Measurements from ENCODE around the gene SIAH3. TPM values are rescaled to one million over a fixed set of nuclear protein-coding genes. Genes with fewer than 3 reads are reported as not detected.
"Not testable (repeated sequence)": the region's sequence is repeated elsewhere in the genome, so short reads cannot be mapped to it uniquely, and the experiment has no call there.

Gene SIAH3
- polyA plus RNA-seq, 1 donor: 0.15 TPM

DNA sequence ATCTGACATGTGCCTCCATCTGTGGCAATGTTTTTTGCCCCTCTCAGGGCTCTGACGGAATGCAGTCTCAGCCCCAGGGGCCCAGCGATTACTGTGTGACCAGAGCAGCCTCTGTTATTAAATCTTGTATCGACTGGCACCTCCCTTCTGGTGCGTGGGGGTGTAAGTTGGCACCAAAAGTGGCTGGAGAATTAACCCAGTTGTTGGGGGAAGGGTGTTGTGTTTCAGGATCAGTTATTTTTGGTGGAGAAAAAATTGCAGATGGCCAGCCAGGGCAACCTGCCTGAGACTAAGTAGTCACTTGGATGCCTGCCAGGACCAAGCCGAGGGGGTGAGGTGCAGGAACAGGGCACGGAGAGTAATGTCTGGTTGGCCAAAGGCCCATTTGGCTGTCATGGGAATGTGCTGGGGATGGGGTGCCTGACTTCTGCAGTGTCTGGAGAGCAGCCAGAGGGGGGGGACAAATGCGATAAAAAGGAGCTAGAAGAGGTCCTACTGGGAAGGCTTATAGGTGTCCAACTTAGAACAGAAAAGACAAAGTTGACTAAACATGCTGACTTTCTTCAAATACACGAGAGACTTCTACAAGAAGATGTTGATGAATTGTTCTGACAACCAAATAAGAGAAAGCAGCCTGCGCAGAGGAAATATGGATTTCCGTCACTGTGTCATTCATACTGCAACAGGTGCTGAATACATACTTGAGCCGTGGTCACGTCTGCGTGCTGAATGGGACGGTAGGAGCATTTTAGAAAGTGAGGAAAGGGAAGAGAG, 69.8 kb downstream of the SIAH3 start:
- peak; percentile 23 for DNase-seq

DNA sequence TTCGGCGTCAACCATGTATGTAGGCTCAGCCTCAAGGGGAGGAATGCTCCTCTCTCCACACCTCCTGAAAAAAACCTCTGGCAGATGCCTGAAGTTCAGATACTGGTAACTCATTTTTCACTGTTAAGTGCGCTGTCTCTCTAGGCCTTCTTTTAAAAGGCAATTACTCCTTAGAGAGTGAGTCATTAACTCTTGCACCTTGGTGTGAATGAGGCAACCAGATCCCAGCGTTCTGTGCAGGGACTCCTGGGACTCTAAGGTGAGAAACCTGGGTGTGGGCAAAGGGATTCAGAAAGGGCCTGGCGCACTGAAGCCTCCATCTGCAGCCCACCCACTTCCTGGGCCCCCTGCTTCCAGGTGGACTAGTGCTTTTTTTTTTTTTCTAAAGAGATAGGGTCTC, 71.7 kb downstream of the SIAH3 start:
- DNase-seq: no peak

DNA sequence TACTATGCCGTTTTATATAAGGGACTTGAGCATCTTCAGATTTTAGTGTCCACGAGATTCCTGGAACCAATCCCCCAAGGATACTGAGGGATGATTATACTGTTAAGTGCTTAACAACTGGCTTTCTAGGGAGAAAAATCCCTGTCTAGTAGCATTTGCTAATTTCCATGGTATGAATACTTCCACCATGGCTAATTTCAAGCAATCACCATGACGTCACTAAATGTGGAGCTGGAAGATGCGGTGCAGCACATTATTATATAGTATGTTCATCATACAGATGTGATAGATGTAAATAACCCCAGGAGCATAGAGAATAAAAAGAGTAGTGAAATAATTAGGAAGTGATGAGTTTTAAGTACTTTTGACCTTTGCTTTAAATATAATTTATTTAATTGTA, 72.7 kb downstream of the SIAH3 start:
- no peak for DNase-seq

DNA sequence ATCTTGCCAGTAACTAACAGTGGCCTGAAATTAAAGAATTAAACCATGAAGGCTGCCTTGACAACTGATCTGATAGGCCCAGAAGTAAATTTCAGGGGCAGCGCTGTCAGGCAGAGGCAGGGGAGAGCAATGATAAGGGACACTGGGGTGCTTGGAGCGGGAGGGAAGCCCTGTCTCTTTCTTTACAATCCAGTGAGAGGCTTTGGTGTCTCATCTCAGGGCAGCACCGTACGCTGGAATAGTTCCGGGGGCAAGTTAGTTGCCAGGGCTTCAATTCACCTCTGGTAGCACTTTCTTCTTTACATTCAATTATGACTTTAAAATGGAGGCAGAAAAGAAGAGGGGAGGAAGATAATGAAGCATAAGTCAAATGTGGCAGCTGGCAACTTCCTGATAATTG, 74.8 kb downstream of the SIAH3 start:
- no peak for DNase-seq

DNA sequence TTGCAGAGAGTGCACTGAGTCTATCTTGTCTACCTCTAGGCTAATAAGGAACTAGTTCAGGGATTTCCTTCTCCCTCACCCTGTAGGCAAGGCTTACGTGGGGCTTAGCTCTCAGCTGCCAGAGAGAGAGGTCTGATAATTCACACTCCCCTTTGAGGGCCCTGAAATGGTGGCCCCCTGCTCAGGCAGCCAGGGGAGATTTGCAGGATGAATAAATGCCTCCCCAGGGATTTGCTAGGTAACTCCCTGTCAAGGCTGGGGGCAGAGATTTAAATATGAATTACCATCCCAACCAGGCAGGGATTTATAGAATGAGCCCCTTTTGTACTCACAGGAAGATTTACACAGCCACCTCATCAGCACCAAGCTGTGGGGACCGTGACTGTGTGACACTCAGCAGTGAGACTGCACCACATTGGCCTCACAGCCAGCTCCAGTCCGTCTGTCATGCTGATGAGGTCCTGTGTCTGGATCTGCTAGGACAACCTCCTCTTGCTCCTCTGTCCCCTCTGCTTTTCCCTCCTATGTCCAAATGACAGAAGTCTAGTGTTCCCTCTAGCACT, 76.1 kb downstream of the SIAH3 start:
- no peak for DNase-seq

DNA sequence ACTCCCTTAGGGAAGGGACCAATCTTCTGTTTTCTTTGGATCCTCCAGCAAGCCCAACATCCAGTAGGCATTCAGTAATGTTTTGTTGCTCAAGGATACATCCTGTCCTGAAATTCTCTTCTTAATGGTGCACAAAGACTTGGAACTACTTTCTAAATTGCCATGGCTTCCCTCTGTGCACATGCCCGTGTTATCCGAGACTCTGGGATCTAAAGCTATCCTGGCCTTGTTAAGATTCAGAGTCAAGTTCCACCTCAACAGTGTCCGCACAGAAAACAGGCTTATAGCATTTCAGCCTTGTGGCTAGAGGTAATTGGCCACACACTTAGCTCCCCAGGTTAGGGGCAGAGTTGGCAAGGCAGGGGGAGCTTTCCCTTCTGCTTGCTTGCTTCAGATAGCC, 77.6 kb downstream of the SIAH3 start:
- DNase-seq: no peak

DNA sequence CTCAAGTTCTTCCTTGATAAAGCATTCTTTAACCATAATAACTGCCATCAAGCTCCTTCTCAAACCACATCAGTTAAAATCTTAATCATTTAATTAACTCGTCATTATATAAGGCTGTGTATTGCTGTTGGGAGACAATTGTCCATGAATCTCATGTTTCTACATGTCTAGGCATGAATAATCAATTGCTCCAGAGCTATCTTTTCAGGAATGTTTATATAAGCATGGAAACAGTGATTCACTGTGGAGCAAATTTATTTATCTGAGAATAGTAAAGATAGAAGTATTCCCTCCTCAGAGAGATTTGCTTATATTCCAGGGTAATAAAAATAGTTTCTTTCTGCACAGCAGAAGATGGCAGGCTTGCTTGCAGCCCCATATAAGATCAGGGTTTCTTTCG, 78.3 kb downstream of the SIAH3 start:
- DNase-seq: no peak

DNA sequence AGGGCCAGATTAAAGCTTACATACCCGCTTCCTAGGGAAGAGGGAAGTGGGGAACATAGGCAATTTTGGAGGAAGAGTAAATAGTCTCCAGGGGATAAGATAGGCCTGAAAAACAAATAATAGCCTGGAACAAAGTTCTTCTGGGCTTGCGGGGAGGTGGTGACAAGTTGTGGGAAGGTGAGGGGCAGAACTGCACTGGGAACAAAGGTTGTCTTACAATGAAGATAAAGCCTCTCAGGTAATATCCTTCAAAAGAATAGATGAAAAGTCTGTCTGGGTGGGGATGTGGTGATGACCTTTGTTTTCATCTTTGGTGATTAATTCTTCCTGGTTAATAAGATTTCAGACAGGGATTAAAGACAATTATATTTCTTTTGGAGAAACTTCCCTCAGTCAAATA, 80.7 kb downstream of the SIAH3 start:
- no peak for DNase-seq

DNA sequence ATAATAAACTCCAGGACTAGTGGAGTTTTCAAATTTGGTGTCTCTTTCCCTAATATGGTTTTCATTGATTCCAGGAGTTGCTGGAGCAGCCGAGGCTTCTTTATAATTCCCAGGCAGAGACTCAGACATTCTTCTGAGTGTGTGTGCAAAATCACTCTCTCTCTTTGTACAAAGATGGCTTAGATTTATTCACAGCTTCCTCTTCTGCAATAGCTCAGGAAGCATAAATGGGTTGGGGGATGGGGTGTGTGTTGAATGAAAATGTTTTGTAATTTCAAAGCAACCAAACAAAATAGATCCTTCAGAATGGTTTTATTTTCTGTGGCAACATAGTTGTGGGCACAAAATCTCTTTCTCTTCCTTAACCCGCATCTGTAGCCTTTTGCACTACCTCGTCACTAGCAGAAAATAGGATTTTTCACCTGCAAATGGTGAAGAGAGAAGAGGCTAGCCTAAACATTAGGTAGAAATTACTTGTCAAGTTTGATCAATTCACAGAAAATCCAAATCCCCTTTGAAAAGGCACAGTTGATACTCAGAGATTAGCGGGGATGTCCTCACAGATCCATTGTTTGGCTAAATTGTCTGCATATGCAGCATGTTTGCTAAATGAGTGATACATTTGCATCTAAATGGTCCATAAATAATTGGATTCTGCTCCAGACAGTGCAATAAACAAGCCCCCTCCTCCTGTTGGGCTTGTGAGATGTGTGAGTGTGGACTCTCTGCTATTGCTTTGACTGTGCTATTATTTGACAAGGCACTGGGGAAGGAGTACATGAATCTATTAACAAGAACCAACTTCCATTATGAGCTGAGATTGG, 82.7 kb downstream of the SIAH3 start:
- no peak for DNase-seq

DNA sequence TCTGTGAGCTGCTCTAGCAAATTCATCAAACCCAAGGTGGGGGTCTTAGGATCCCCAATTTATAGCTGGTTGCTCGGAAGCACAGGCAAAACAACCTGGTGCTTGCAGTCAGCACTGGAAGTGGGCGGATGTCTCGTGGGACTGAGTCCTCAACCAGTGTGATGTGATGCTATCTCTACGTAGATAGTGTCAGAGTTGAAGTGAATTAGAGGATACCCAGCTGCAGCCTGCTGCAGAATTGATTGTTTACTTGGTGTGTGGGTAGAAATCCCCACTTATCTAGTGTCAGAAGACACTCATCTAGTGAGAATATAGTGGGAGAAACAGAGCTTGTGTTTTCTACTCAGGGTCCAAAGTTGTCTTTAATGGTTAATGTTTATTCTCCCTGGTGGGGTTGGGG, 86.1 kb downstream of the SIAH3 start:
- no peak for DNase-seq

DNA sequence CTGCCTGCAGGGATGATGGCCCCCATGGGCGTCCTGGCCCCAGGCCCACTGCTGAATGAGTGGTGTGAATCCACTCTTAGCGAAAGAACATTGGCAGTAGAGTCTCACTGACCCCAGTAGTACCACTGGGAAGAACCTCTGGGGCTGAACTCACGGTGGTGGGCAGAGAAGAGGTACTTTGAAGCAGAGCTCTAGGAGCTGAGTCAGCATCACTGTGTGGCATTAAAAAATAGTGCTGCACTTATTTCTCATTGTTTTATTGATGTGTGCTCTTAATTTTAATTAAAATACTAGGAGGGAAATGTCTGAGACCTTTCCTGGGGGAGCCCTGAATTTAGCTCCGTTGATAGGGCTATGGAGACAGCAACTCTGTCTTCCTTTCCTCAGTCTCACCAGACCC, 88.1 kb downstream of the SIAH3 start:
- no peak for DNase-seq

DNA sequence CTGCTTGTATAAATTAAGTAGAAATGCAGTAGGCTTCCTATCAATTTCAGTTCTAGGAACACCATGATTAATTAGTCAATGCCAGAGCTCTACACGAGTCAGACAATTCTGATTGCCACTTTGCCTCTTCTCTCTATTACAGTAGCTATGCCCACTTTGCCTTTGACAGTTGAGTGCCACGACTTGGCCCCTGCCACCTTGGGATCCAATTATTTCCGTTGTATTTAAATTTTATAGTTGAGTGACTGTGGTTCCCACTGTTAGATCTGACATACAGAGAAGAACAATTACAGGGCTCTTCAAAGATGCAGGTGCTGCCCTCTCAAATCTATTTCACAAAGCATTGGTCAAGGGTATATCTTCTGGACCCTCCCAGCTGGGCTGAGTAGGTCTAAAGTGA, 94.0 kb downstream of the SIAH3 start:
- not testable (repeated sequence) for DNase-seq

DNA sequence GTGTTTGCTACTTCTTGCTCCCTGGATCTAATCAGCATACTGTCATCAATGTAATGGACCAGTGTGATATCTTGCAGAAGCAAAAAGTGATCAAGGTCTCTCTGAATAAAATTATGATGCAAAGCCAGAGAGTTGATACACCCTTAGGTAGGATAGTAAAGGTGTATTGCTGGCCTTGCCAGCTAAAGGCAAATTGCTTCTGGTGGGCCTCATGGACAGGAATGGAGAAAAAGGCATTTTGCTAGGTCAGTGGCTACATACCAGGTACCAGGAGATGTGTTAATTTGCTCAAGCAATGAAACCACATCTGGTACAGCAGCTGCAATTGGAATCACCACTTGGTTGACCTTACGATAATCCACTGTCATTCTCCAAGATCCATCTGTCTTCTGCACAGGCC, 95.1 kb downstream of the SIAH3 start:
- not testable (repeated sequence) for DNase-seq

DNA sequence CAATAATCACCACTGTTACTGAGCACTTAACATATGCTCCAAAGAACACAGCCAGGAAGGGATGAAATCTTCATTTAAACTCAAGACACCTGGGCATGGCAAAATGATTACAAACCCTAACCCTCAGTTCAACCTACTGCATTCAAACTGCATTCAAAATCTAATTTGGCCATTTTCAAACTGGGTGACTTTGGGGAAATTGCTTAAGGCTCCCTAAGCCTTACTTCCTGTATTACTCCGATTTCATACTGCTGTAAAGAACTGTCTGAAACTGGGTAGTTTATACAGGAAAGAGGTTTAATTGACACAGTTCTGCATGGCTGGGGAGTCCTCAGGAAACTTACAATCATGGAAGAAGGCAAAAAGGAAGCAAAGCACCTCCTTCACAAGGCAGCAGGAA, 99.0 kb downstream of the SIAH3 start:
- DNase-seq: no peak

DNA sequence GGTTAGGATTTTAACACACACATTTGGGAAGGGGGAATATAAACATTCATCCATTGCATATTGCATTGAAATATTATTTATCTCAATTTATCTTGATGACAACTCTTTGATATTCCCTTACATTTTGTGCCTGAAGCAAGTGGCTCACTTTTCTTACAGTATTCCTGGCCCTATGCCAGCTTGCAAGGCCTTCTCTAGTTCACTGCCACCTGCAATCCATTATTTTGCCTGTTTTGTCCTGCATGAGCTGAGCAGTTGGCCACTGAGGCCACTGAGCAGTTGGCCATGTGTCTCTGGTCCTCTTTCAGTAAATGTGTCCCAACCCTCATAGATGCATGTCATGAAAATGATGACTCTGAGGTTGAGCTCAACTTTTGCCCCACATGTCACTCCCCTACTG, 99.7 kb downstream of the SIAH3 start:
- DNase-seq: no peak

DNA sequence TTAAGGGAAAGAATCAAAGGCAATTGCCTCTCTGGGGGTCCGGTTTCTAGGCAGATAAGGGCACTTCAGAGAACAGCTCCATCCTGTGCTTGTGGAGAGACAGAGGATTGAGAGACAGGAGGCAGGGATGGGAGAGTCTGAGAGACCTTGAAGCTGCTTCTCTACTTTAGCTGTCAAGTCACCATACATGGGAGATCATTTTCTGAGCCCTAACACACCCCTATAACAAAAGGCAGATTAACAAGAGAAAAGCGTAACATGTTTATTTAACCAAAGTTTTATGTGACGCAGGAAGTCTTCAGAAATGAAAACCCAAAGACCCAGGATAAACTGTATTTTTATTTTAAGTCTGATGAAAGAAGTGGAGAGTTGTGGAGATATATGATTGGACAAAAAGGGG, 101.0 kb downstream of the SIAH3 start:
- DNase-seq: no peak

DNA sequence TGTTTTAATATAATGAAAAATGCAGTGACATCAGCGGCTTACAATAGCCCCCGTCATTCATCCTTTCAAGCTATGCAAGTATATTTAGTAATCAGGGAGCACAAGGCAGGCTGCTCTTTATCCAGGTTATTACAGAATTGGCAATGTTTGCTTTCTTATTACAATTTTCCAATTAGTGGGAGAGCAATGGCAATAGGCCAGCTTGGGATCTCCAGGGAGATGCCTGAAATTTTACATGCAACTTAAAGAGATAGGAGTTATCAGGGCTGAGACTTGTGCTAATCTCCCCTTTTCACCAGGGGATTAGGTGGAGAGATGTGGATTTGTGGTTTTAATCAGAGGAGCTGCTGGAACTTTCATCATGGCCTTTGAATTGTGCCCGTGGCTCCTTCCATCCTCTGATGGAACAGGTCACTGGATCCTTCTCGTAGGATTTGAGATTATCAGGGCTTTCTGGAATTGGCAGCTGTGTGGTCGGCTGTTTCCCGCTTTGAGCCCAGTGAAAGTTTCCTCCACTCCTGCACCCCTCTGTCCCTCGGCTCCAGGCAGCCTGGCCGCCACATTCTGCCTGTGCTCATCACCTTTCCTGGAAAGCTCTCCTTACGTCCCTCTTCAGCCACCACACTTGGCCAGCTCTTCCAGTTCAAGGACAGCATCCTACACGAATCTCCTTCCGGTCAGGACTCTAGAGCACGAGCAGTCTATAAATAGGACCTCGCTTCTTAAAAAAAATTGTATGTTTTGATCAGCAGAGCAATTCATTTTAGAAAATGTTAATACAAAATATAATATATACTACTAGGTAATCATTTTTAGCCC, 102.4 kb downstream of the SIAH3 start:
- DNase-seq: peak; percentile 6

DNA sequence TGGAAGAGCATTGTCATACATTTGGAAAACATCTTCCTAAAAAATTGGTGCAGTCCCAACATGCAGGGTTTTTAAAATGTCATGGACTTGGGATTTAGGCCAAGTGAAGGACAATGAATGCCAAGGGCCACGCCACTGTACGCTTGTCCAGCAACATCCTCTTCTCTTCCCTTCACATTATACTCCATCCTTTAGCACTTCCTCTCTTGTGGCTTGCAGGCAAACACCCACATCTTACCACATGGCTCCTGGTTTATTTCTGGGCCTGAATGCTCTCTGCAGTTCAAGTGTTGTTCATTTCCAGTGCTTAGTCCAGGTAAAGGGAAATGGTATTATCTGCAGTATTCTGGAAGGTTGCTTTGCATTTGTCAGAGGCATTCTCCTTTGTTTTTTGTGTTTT, 104.5 kb downstream of the SIAH3 start:
- no peak for DNase-seq

DNA sequence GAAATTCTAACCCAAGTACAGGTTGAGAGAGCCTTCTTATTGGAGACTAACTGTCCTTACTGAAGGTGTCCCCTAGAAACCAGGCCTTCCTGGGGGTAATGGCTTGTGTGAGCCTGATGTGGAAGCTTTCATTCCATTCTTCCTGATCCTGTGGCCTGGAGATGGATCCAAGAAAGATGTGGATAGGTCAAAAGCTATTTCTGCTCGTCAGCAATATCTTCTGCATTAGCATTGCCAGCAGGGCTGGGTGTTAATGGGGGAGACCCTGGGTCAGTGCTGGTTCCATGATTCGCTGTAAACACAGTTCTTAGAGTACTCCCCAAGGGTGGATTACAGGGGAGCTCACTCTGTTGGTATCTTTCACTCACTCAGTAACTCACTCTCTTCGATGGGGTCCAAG, 106.6 kb downstream of the SIAH3 start:
- no peak for DNase-seq

DNA sequence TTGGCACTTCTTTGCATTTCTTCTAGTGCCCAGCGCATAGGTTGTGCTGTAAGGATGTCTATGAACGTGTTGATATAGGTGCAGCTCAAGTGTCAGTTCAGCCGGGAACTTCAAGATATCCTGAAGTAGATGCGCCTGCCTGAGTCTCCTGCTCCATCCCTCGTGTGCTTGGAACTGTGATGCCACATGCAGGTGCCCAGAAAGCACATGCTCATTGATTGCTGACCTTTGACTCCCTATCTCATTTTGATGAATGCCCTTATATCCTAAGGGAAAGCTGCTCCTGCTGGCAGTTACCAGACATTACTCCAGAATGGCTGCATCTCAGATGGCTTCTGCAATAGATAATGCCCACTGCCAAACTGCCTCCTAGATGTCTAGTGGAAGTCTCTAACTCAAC, 108.6 kb downstream of the SIAH3 start:
- no peak for DNase-seq

DNA sequence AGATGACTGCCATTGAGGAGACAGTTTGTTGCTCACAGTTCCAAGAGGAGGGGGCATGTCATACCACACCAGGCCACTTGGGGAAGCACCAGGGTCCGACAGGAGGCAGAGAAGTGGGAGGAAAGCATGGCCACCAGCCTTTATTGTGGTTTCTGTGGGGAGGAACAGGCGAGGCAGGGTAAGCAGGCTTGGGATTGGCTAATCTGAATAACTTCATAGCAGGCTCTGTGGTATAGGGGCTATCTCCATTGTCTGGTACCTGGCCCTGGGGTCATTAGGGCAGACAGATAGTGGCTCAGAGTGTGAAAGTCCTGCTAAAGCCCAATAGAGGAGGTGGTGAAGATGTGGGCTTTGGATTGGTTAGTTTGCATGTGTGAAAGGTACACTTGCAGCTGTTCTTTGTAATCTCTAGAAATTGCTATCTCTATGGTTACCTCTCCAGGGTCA, 114.0 kb downstream of the SIAH3 start:
- no peak for DNase-seq

DNA sequence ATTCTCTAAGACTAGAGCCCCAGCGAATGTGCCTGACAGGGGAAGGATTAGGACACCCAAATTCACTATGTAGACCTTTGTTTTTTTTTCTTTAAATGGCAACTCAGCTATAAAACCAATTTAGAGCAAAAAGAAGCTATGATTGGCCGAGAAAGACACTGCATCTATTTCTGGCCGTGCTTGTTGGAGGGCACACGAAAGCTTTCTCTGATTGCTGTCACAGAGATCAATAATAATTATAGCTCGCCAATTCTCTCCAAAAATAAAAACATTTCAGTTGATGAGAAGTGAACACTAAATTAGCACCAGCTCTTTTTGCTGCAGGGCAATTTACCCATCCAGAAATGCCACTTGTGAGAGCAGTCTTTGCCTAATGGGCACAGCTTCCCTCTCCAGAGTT, 118.2 kb downstream of the SIAH3 start:
- no peak for DNase-seq

DNA sequence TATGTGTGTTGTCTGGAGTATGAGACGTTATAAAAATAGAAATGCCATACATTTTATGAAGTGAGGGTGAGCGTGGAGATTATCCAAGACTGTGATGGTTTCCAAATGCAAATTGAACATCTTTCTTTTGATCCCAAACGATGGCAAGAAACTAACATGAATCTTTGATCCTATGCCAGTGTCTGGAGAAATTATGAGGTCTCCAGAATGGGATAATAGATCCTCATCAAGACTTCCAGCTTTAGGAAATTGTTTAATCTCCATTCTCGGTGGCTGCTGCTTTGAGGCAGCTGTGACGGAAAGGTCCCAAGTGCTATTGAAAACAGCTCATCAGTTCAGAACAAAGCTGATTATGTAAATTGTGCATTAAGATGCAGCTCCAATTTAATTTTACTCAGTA, 118.6 kb downstream of the SIAH3 start:
- DNase-seq: no peak
